ENCODE data around the gene CACNA1C. TPM values are rescaled to one million over a fixed set of nuclear protein-coding genes. Genes with fewer than 3 reads are reported as not detected.

CACNA1C gene
- total and polyA plus RNA-seq, 2 of the 4 experiments (the other 2 are of a cell fraction), result 1.6 to 2.6 TPM

- H3K36me3 ChIP-seq (ENCODE audit: control insufficient read depth, insufficient read depth, low read length), result peaks cover 9% of the 10 kb centered on the region; the same call in 1 of the 2 replicates
- H2BK20ac ChIP-seq (ENCODE audit: low read depth, low read length), result no peak overlapping the region
- H3K4me1 ChIP-seq (ENCODE audit: control insufficient read depth, insufficient read depth, low read length), result peaks cover 3% of the 10 kb centered on the region; the same call in 1 of the 2 replicates
- in situ Hi-C loops (cut with MboI; ENCODE audit: low sequenced_read_pairs), result no loop called here
- no peaks in the 10 kb centered on the region for H3K27me3 ChIP-seq (ENCODE audit: control insufficient read depth, insufficient read depth, low read length)
- no peak overlapping the region for H3K9ac ChIP-seq (ENCODE audit: low read depth, low read length)
- H2BK15ac ChIP-seq (ENCODE audit: low read depth, low read length), result no peak overlapping the region
- dilution Hi-C loops (cut with HindIII; ENCODE audit: low sequenced_read_pairs, unreplicated experiment), result no loop called here
- no peak overlapping the region for H4K5ac ChIP-seq (ENCODE audit: low read depth, low read length)
- H3K18ac ChIP-seq (ENCODE audit: low read depth, low read length), result no peak overlapping the region
- BruUV-seq (replicated peaks), result no TSS peak
- ChIA-PET CTCF (interaction anchor here (0.7 kb wide), 1 partner anchor 144 kb away, joined by 3 read pairs; no protein-coding TSS in a partner anchor), POLR2A (ENCODE audit: unreplicated experiment) (interaction anchor here (0.6 kb wide), 1 partner anchor 10 kb away, joined by 3 read pairs; no protein-coding TSS in a partner anchor)
- no peak overlapping the region for H3K4me2 ChIP-seq (ENCODE audit: low read depth, low read length)
- no peak overlapping the region for H2AFZ ChIP-seq (replicated peaks; ENCODE audit: low read length, poor library complexity)
- no peak overlapping the region for H3K14ac ChIP-seq (replicated peaks; ENCODE audit: low read depth, low read length)
- no peak overlapping the region for H3K23ac ChIP-seq (ENCODE audit: low read depth, low read length)
- H3K56ac ChIP-seq (ENCODE audit: extremely low read depth, insufficient read depth, low read length), result no peak overlapping the region
- H3K9me1 ChIP-seq (ENCODE audit: insufficient read depth, low read length), result 0 out of 2 replicates have a peak, but pooled peaks cover 2% of the 10 kb centered on the region
- no peak overlapping the region for H4K8ac ChIP-seq (ENCODE audit: low read depth in 2 of 2, low read length in 2 of 2)
- no peak overlapping the region for H2BK5ac ChIP-seq (ENCODE audit: low read depth, low read length, poor library complexity, severe bottlenecking)
- no peak overlapping the region; the same call in 1 of the 2 replicates for H3K4ac ChIP-seq (ENCODE audit: low read depth, low read length)
- H4K91ac ChIP-seq (ENCODE audit: insufficient read depth, low read depth, low read length), result no peak overlapping the region
- no peak overlapping the region for H3K27ac ChIP-seq (ENCODE audit: insufficient read depth, low read length)
- intact Hi-C loops (cut with micrococcal nuclease), result no loop called here
- H3K9me3 ChIP-seq (ENCODE audit: control insufficient read depth, insufficient read depth, low read length), result no peaks in the 10 kb centered on the region
- no peak overlapping the region for H2AK5ac ChIP-seq (ENCODE audit: low read depth, low read length)
- peaks cover 3 to 8% of the 10 kb centered on the region in 2 experiments; a peak in 2 of 4 replicates for H3K79me1 ChIP-seq (ENCODE audit: low read depth in 1 of 2, low read length in 2 of 2)
- DNase-seq (no peak), ATAC-seq (ENCODE audit: low read depth) (no peak)
- H3K4me3 ChIP-seq (ENCODE audit: insufficient read depth, low read depth, low read length), result no peak overlapping the region
- H2AK9ac ChIP-seq (replicated peaks; ENCODE audit: low read depth, low read length, poor library complexity), result no peak overlapping the region
- WGBS, 2 experiments (ENCODE audit: extremely low coverage in 2 of 2, insufficient read length in 1 of 2), result 90% methylated on average over 8 of the region's 14 CpGs; no CpG with 5 or more reads in 1 of the 2 experiments
- no peak overlapping the region for H2BK120ac ChIP-seq (ENCODE audit: low read depth, low read length)
- peaks cover 9% of the 10 kb centered on the region for H4K20me1 ChIP-seq (ENCODE audit: insufficient read depth, low read length)
- TF ChIP-seq CEBPB (IDR thresholded peaks at IDR 0.05; ENCODE audit: low read depth, low read length), result no peak
- no peak for TF ChIP-seq RCOR1 (IDR thresholded peaks at IDR 0.05; ENCODE audit: insufficient replicate concordance, low read length)
- TF ChIP-seq SMC3 (IDR thresholded peaks at IDR 0.05; ENCODE audit: low read depth, low read length), result no peak
- no peak for TF ChIP-seq RAD21 (IDR thresholded peaks at IDR 0.05; ENCODE audit: low read length)
- TF ChIP-seq MXI1 (IDR thresholded peaks at IDR 0.05; ENCODE audit: borderline replicate concordance, low read depth, low read length), result no peak
- no peak for TF ChIP-seq NFE2L2 (IDR thresholded peaks at IDR 0.05; ENCODE audit: low read depth, low read length)
- no peak for TF ChIP-seq MAZ (IDR thresholded peaks at IDR 0.05; ENCODE audit: borderline replicate concordance, low read depth, low read length)
- no peak for TF ChIP-seq CTCF (conservative IDR thresholded peaks at IDR 0.05; ENCODE audit: low read depth, low read length)
- TF ChIP-seq RFX5 (IDR thresholded peaks at IDR 0.05; ENCODE audit: low read depth, low read length), result no peak
- TF ChIP-seq BHLHE40 (IDR thresholded peaks at IDR 0.05; ENCODE audit: low read depth, low read length), result no peak
- TF ChIP-seq FOS (IDR thresholded peaks at IDR 0.05; ENCODE audit: low read depth, low read length), result no peak
- no peak for TF ChIP-seq CHD1 (IDR thresholded peaks at IDR 0.05; ENCODE audit: low read depth, low read length)
- no peak for TF ChIP-seq USF2 (IDR thresholded peaks at IDR 0.05; ENCODE audit: low read depth, low read length)
- no peak for TF ChIP-seq MAFK (IDR thresholded peaks at IDR 0.05; ENCODE audit: low read depth, low read length)
- TF ChIP-seq POLR2A (IDR thresholded peaks at IDR 0.05; ENCODE audit: low read depth, low read length), result no peak
Observed at GRCh38 chr12:2113119-2113912, 60.5 kb downstream of the CACNA1C start.

All from IMR-90 (cell line).